DMS53 treated with DMSO at 0.1 percent for 48 hours (cell line): ENCODE measurements around the gene PRAC2.

Source experiments
- DNase-seq: peaks from one replicate; lab custom pipeline; 2025; ENCODE audit not compliant: unreplicated experiment; lab: John Stamatoyannopoulos, UW

Gene PRAC2

GRCh38 chr17:48720266-48721008 is 2.5 kb upstream of the PRAC2 start:
- DNase-seq = no peak

GRCh38 chr17:48721009-48721402 is 2.0 kb upstream of the PRAC2 start:
- no peak for DNase-seq

- DNase-seq = no peak
Observed at GRCh38 chr17:48722201-48722907, 631 bp upstream of the PRAC2 start, which contains the start of gene PRAC1. TSS of gene PRAC1 (minus strand) at chr17:48722518. CDS start at chr17:48722392, 126 bp downstream.

- DNase-seq = no peak
Observed at GRCh38 chr17:48723423-48724250, 652 bp downstream of the PRAC2 start.

GRCh38 chr17:48724251-48725003 is 1.4 kb downstream of the PRAC2 start:
- DNase-seq = peak; percentile 13

GRCh38 chr17:48725004-48725287 is 2.0 kb downstream of the PRAC2 start:
- DNase-seq = no peak

GRCh38 chr17:48725288-48726064 is 2.5 kb downstream of the PRAC2 start:
- DNase-seq = no peak

GRCh38 chr17:48726114-48726915 is 3.3 kb downstream of the PRAC2 start:
- no peak for DNase-seq

GRCh38 chr17:48726916-48727286 is 3.9 kb downstream of the PRAC2 start:
- no peak for DNase-seq

GRCh38 chr17:48727415-48728175 is 4.6 kb downstream of the PRAC2 start:
- no peak for DNase-seq

GRCh38 chr17:48728232-48729231 is 5.5 kb downstream of the PRAC2 start, which contains the start of gene HOXB13:
TSS of gene HOXB13 (minus strand) at chr17:48728750. CDS start at chr17:48728593, 157 bp downstream.
- DNase-seq = no peak

GRCh38 chr17:48729335-48730239 is 6.6 kb downstream of the PRAC2 start:
- DNase-seq = no peak

- no peak for DNase-seq
Observed at GRCh38 chr17:48730240-48730550, 7.2 kb downstream of the PRAC2 start.

- no peak for DNase-seq
Observed at GRCh38 chr17:48731355-48731754, 8.4 kb downstream of the PRAC2 start.

GRCh38 chr17:48732688-48733629 is 10.0 kb downstream of the PRAC2 start:
- DNase-seq = no peak
